Fibroblast of the aortic adventitia (primary cell): ENCODE results near the gene ZNF516. TPM values are rescaled to one million over a fixed set of nuclear protein-coding genes. Genes with fewer than 3 reads are reported as not detected.

Experiments used
- DNase-seq: peaks from one replicate; pipeline ENCODE4 v3.0.0-alpha.2; 2010; ENCODE audit warnings: low read depth
- H3K4me3 ChIP-seq: 2 replicates; pipeline ENCODE4 v1.5.1; 2011; ENCODE audit warnings: low read depth, mild to moderate bottlenecking, control low read depth, low read length, moderate library complexity
- total RNA-seq: library from RNA; depleted of rRNA; stranded (reverse); fragments of >200 nt; gene quantifications from 2 replicates; pipeline ENCODE4 v1.2.3, GENCODE V29; 2012; ENCODE audit warnings: low replicate concordance
- TF ChIP-seq, protein P1 (sequence below): IDR thresholded peaks from 2 replicates; pipeline ENCODE4 v1.5.1; 2011; ENCODE audit warnings: mild to moderate bottlenecking, low read length, control low read depth, inconsistent platforms; ENCODE audit not compliant: insufficient read depth

Gene ZNF516
- total RNA-seq, 1 donor, result 21.9 TPM

DNA sequence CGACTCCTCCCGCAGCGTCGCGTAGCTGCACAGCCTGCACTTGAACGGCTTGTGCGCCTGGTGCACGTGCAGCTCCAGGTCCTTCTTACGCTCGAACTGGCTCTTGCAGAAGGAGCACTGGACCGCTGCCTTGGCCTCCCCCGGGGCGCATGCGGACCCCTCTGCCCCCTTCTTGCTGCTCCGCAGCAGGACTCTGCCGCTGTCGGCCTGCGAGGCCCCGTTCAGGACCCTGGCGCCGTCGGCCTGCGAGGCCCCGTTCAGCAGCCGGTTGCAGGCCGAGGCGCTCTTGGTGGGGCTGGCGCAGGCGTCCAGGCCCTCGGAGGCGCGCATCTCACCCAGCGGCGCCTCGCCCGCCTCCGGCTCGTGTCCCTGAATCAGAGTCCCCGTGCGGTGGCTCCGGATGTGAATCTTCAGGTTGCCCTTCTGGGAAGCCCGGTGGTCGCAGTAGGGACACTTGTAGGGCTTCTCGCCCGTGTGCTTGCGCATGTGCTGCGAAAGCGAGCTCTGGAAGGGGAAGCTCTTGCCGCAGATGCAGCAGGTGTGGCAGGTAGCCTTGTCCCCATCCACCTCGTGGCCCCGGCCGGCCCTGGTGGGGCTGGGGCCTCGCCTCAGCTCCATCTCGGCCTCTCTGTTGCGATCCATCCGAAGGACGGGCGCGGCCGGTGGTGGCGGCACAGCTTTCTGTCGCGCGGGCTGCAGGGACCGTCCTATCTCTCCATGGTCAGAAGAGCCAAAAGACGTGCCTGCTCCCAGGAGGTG is 52.5 kb downstream of the ZNF516 start:
- TF ChIP-seq, protein P1, sequence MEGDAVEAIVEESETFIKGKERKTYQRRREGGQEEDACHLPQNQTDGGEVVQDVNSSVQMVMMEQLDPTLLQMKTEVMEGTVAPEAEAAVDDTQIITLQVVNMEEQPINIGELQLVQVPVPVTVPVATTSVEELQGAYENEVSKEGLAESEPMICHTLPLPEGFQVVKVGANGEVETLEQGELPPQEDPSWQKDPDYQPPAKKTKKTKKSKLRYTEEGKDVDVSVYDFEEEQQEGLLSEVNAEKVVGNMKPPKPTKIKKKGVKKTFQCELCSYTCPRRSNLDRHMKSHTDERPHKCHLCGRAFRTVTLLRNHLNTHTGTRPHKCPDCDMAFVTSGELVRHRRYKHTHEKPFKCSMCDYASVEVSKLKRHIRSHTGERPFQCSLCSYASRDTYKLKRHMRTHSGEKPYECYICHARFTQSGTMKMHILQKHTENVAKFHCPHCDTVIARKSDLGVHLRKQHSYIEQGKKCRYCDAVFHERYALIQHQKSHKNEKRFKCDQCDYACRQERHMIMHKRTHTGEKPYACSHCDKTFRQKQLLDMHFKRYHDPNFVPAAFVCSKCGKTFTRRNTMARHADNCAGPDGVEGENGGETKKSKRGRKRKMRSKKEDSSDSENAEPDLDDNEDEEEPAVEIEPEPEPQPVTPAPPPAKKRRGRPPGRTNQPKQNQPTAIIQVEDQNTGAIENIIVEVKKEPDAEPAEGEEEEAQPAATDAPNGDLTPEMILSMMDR, result no peak
- no peak for DNase-seq
- H3K4me3 ChIP-seq, result no peak overlapping the region

DNA sequence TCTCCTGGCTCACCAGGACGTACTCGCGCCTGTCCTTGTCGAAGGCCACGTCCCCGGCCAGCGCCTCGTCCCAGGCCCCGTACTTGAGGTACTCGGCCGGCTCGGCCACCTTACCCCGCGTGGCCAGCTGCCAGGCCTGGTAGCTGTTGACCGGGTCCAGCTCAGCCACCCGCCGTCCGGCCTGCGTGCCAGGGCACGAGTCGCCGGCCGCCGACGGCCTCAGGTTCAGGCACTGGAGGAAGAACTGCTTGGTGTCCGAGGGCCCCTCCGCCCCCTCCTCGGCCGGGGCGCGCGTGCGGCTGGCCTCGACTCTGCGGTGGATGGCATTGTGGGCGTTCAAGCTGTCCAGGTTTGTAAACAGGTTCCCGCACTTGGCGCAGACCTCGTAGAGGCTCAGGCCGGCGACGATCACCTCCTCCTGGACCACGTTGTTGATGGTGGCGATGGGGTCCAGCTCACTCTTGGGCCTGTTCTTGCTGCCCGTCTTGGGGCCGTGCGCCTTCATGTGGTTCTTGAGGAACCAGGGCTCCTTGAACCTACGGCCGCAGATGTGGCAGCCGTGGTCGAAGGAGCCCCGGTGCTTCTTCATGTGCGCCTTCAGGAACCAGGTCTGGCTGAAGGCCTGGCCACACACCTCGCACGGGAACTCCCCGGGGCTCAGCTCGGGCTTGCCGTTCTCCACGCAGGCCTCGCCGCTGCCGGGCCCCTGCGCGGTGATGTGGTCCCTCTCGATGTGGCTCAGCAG is 53.2 kb downstream of the ZNF516 start:
- DNase-seq, result no peak
- no peak overlapping the region for H3K4me3 ChIP-seq

DNA sequence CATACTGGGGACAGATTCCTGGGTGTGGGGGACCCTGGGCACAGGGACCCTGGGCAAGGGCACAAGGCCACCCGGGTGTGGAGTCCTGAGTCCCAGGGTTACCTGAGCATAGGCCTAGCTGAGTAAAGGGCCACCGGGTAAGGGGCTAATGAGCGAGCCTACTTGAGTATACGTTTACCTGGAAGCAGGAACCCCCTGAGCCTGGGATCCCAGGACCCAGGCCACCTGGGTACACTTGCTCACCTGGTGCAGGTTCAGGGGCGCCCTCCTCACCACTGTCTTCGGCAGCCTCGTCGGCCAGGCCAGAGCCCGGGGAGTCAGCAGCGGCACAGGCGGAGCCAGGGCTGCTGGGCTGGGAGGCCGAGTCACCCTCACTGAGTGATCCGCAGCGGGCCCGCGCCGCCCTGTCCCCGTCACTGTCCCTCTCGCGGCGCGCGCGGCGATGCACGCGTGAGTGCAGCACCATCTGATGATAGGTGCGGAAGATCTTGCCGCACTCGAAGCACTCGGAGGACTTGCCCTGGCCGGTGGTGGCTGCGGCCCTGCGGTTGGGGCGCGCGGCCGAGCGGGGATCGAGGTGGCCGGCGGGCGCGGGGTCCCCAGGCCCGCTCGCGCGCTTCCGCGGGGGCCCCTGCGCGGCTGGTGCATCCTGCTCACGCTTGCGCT is 53.9 kb downstream of the ZNF516 start:
- TF ChIP-seq, protein P1, result no peak
- DNase-seq, result no peak
- no peak overlapping the region for H3K4me3 ChIP-seq

More for the DNA sequence above, 53.2 kb downstream of the ZNF516 start:
- TF ChIP-seq, protein P1, result no peak

DNA sequence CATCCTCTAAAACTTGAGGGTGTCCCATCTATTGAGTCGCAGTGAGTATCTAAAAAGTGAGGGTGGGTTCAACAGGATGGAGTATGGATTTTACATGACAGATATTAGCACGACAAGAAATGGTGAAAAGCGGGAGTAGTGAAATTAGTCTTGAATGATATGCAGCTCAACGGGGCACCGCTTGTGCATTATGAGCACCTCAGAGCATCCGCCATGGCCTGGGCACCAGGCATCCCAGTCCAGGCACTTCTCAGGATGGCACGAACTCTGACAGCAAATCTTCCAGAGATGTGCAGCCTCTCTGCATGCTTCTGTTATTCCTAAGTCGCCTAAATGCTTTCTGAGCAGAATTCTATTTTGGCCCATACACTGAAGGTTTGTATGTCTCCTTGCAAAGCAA is 57.1 kb downstream of the ZNF516 start:
- TF ChIP-seq, protein P1, result no peak
- no peak for DNase-seq
- no peak overlapping the region for H3K4me3 ChIP-seq

DNA sequence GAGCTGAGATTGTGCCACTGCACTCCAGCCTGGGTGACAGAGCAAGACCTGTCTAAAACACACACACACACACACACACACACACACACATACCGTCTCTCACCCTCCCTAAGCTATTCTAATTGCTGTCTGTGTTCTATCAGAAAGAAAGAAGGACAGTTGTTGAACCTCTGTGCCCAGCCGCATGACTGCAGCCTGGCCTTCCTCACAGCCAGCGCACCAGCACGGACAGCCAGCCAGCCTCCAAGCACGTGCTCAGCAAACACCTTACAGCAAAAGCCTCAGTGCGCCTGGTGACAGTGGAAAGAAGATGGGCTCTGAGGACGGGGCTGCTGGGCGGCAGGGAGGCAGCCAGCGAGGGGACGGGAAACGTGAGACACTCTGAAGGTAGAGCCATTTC is 58.0 kb downstream of the ZNF516 start:
- TF ChIP-seq, protein P1, result no peak
- no peak overlapping the region for H3K4me3 ChIP-seq
- DNase-seq, result no peak

DNA sequence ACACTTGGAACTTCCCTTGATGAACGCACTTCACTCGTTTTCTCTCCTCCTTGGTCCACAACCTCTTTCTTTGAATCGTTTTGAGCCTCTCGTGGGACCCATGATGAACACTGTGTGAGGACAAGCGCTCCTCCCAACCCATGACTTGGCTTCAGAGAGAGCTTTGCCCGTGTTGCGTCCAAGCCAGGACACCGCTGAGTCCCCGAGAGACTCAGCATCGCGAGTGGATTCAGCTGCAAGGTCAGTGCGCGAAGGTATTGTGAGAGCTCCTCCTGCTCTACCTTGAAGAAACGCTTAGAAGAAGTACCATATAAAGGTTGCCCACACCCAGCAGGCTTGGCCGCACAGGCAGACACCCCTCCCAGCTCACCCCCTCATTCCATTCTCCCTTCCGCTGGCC is 58.7 kb downstream of the ZNF516 start:
- H3K4me3 ChIP-seq, result no peak overlapping the region
- no peak for DNase-seq
- TF ChIP-seq, protein P1, result no peak
